PC-3 (cell line): Measurements from ENCODE around the gene ZNF716. TPM values are rescaled to one million over a fixed set of nuclear protein-coding genes. Genes with fewer than 3 reads are reported as not detected.

Experiments
- ATAC-seq: fragments of 200-7000 bp; cut with Tn5 transposase; 2 replicates; pipeline ENCODE4 v1.9.1; 2020; ENCODE audit warnings: mild to moderate bottlenecking, moderate library complexity
- BruUV-seq: library from RNA; stranded (reverse); fragments of 400-500 nt; replicated peaks from 2 replicates; lab custom pipeline; 2021; lab: Mats Ljungman, UMichigan
- CTCF ChIA-PET: fragments of 300-600 bp; sonication (Branson Sonifier 250); formaldehyde crosslinking; loops from one replicate; lab custom pipeline; 2022; ENCODE audit warnings: antibody characterized with exemption; lab: Charles Lee
- POLR2A ChIA-PET: fragments of 300-600 bp; sonication (Branson Sonifier 250); formaldehyde crosslinking; loops from one replicate; lab custom pipeline; 2022; ENCODE audit warnings: antibody characterized with exemption; ENCODE audit not compliant: unreplicated experiment; lab: Charles Lee
- DNase-seq: peaks from one replicate; pipeline ENCODE4 v3.0.0-alpha.2; 2015
- H2AFZ ChIP-seq: fragments of 300-600 bp; sonication (generic); 2 replicates; pipeline ENCODE4 v1.6.0; 2016; ENCODE audit warnings: antibody characterized with exemption, low read length
- H3F3A ChIP-seq: fragments of 300-600 bp; sonication (generic); one replicate; pipeline ENCODE4 v1.6.0; 2017; ENCODE audit warnings: antibody characterized with exemption, low read length, control low read depth, mild to moderate bottlenecking; ENCODE audit not compliant: unreplicated experiment
- H3K27ac ChIP-seq: fragments of 300-600 bp; sonication (generic); 2 replicates; pipeline ENCODE4 v1.5.1; 2016; ENCODE audit warnings: mild to moderate bottlenecking, low read length
- H3K27me3 ChIP-seq: fragments of 300-600 bp; sonication (generic); 2 replicates; pipeline ENCODE4 v1.6.1; 2016; ENCODE audit warnings: low read length, mixed read lengths
- H3K36me3 ChIP-seq: fragments of 300-600 bp; sonication (generic); 2 replicates; pipeline ENCODE4 v1.6.1; 2016; ENCODE audit warnings: low read depth, mixed run types, low read length, mixed read lengths
- H3K4me1 ChIP-seq: fragments of 300-600 bp; sonication (generic); 2 replicates; pipeline ENCODE4 v1.5.1; 2016; ENCODE audit warnings: low read length; ENCODE audit not compliant: insufficient read depth
- H3K4me2 ChIP-seq: fragments of 300-600 bp; sonication (generic); 2 replicates; pipeline ENCODE4 v1.6.0; 2016; ENCODE audit warnings: low read length
- H3K4me3 ChIP-seq: fragments of 300-600 bp; sonication (generic); 2 replicates; pipeline ENCODE4 v1.5.1; 2016; ENCODE audit warnings: mild to moderate bottlenecking, low read length, mixed read lengths
- H3K79me2 ChIP-seq: fragments of 300-600 bp; sonication (generic); 2 replicates; pipeline ENCODE4 v1.6.1; 2017; ENCODE audit warnings: low read length, mixed read lengths
- H3K9ac ChIP-seq: fragments of 300-600 bp; sonication (generic); 2 replicates; pipeline ENCODE4 v1.6.0; 2016; ENCODE audit warnings: mild to moderate bottlenecking, low read length
- H3K9me2 ChIP-seq: fragments of 300-600 bp; sonication (generic); replicated peaks from 2 replicates; pipeline ENCODE4 v1.6.1; 2016; ENCODE audit warnings: mixed run types, low read length, mixed read lengths
- H3K9me3 ChIP-seq: fragments of 300-600 bp; sonication (generic); 2 replicates; pipeline ENCODE4 v1.6.1; 2016; ENCODE audit warnings: low read length, mixed read lengths
- H4K20me1 ChIP-seq: fragments of 300-600 bp; sonication (generic); 2 replicates; pipeline ENCODE4 v1.6.1; 2016; ENCODE audit warnings: low read length, mixed read lengths
- EZH2 ChIP-seq: fragments of 300-600 bp; sonication (generic); IDR thresholded peaks from one replicate; pipeline ENCODE4 v1.6.1; 2017; ENCODE audit warnings: antibody characterized with exemption, mild to moderate bottlenecking, low read length; ENCODE audit not compliant: unreplicated experiment
- EZH2phosphoT487 ChIP-seq: fragments of 300-600 bp; sonication (generic); IDR thresholded peaks from 2 replicates; pipeline ENCODE4 v1.6.1; 2018; ENCODE audit warnings: mild to moderate bottlenecking, antibody characterized with exemption, low read length, borderline replicate concordance
- intact Hi-C: fragments of 100-400 bp; cut with micrococcal nuclease; formaldehyde crosslinking; loops from 2 replicates; pipeline ENCODE4 v1.9.0; 2023
- total RNA-seq: library from RNA; depleted of rRNA; stranded (reverse); fragments of >200 nt; gene quantifications from 2 replicates; pipeline ENCODE4 v1.2.3, GENCODE V29; 2014
- TF ChIP-seq, protein P1 (sequence below): fragments of 300-600 bp; sonication (generic); conservative IDR thresholded peaks from 2 replicates; pipeline ENCODE4 v1.5.1; 2017; ENCODE audit warnings: antibody characterized with exemption, low read depth, mild to moderate bottlenecking, low read length

ZNF716 gene
- total RNA-seq, 1 experiment from 2014 or later, result not detected

DNA sequence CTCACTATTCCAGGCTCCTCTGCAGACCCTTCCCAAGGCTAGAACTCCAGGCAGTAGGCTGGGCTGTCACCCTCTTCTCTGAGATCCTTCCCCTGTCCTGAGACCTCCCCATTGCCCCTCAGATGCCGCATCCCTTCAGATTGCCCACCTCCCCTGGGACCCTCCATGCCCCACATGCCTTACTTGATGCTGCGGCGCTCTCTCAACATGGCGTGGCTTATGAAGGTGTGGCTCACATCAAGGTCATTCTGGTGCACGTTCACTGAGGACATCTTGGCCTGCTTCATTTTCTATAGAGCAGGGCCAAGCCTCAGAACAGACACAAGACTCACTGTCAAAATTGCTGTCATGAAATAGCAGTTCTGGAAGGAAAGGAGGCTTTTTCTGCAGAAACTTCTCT lies 34.7 kb upstream of the ZNF716 start:
- no peak overlapping the region for H3K9ac ChIP-seq
- no peak overlapping the region for H2AFZ ChIP-seq
- intact Hi-C loops, result no loop called here
- no peaks in the 10 kb centered on the region for H4K20me1 ChIP-seq
- H3K36me3 ChIP-seq, result no peaks in the 10 kb centered on the region
- H3F3A ChIP-seq, result no peaks in the 10 kb centered on the region
- no peaks in the 10 kb centered on the region for H3K79me2 ChIP-seq
- H3K4me2 ChIP-seq, result no peak overlapping the region
- H3K9me3 ChIP-seq, result 0 out of 2 replicates have a peak, but pooled peaks cover 5% of the 10 kb centered on the region
- H3K4me3 ChIP-seq, result no peak overlapping the region
- H3K9me2 ChIP-seq, result no peaks in the 10 kb centered on the region
- H3K27me3 ChIP-seq, result no peaks in the 10 kb centered on the region
- no peak overlapping the region for H3K27ac ChIP-seq
- CTCF ChIA-PET, result no interaction called here
- no peaks in the 10 kb centered on the region for H3K4me1 ChIP-seq
- no peak for DNase-seq
- no peak for ATAC-seq
- no TSS peak for BruUV-seq
- POLR2A ChIA-PET, result no interaction called here
- TF ChIP-seq EZH2 (no peak), EZH2phosphoT487 (no peak)
- TF ChIP-seq, protein P1, sequence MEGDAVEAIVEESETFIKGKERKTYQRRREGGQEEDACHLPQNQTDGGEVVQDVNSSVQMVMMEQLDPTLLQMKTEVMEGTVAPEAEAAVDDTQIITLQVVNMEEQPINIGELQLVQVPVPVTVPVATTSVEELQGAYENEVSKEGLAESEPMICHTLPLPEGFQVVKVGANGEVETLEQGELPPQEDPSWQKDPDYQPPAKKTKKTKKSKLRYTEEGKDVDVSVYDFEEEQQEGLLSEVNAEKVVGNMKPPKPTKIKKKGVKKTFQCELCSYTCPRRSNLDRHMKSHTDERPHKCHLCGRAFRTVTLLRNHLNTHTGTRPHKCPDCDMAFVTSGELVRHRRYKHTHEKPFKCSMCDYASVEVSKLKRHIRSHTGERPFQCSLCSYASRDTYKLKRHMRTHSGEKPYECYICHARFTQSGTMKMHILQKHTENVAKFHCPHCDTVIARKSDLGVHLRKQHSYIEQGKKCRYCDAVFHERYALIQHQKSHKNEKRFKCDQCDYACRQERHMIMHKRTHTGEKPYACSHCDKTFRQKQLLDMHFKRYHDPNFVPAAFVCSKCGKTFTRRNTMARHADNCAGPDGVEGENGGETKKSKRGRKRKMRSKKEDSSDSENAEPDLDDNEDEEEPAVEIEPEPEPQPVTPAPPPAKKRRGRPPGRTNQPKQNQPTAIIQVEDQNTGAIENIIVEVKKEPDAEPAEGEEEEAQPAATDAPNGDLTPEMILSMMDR, result no peak

DNA sequence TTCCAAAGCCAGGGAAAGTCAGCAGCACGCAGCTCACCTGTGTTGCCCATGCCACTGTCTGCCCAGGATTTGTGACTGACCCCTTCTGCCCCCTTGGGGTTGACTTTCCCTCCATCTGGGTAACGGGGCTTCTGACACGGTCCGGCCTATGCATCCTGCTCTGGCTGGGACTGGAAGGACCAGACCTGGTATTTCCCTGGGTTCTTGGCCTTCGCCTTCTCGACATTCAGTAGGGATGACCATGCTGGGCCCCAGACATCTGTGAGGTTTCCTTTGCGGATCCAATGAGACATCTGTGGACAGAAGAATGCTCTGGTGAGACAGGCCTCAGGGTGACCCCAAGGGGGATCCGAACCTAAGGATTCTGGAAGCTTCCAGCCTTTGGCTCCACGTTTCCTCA lies 34.2 kb upstream of the ZNF716 start:
- no peaks in the 10 kb centered on the region for H3F3A ChIP-seq
- no peaks in the 10 kb centered on the region for H4K20me1 ChIP-seq
- no peak overlapping the region for H3K9ac ChIP-seq
- 0 out of 2 replicates have a peak, but pooled peaks cover 5% of the 10 kb centered on the region for H3K9me3 ChIP-seq
- ATAC-seq, result no peak
- no peaks in the 10 kb centered on the region for H3K27me3 ChIP-seq
- no peak overlapping the region for H3K4me3 ChIP-seq
- no peaks in the 10 kb centered on the region for H3K4me1 ChIP-seq
- H2AFZ ChIP-seq, result no peak overlapping the region
- H3K79me2 ChIP-seq, result no peaks in the 10 kb centered on the region
- no peak overlapping the region for H3K27ac ChIP-seq
- H3K9me2 ChIP-seq, result no peaks in the 10 kb centered on the region
- POLR2A ChIA-PET, result no interaction called here
- no TSS peak for BruUV-seq
- intact Hi-C loops, result no loop called here
- CTCF ChIA-PET, result no interaction called here
- H3K4me2 ChIP-seq, result no peak overlapping the region
- no peaks in the 10 kb centered on the region for H3K36me3 ChIP-seq
- TF ChIP-seq EZH2 (no peak), EZH2phosphoT487 (no peak)
- TF ChIP-seq, protein P1, result no peak
- DNase-seq, result no peak

GRCh38 chr7:57416601-57417358 lies 33.2 kb upstream of the ZNF716 start:
- ChIA-PET CTCF (no interaction called here), POLR2A (no interaction called here)
- H4K20me1 ChIP-seq, result no peaks in the 10 kb centered on the region
- no peaks in the 10 kb centered on the region for H3F3A ChIP-seq
- no peaks in the 10 kb centered on the region for H3K79me2 ChIP-seq
- H3K27ac ChIP-seq, result no peak overlapping the region
- DNase-seq (no peak), ATAC-seq (no peak)
- H3K9ac ChIP-seq, result no peak overlapping the region
- H3K27me3 ChIP-seq, result no peaks in the 10 kb centered on the region
- intact Hi-C loops, result no loop called here
- TF ChIP-seq EZH2phosphoT487, result no peak
- TF ChIP-seq EZH2, result no peak
- TF ChIP-seq, protein P1, result no peak
- H3K9me3 ChIP-seq, result 0 out of 2 replicates have a peak, but pooled peaks cover 5% of the 10 kb centered on the region
- no peak overlapping the region for H3K4me3 ChIP-seq
- BruUV-seq, result no TSS peak
- no peaks in the 10 kb centered on the region for H3K36me3 ChIP-seq
- no peak overlapping the region for H3K4me2 ChIP-seq
- no peaks in the 10 kb centered on the region for H3K4me1 ChIP-seq
- H2AFZ ChIP-seq, result no peak overlapping the region
- no peaks in the 10 kb centered on the region for H3K9me2 ChIP-seq
